Psoas muscle (tissue), 8 donors: Measurements from ENCODE around the gene FLRT2. TPM values are rescaled to one million over a fixed set of nuclear protein-coding genes. Genes with fewer than 3 reads are reported as not detected.
A peak's percentile ranks its signal among the peaks of the same experiment; 100 is the strongest.

ENCODE experiments used
- ATAC-seq, 4 donors: fragments of 200-7000 bp; cut with Tn5 transposase; one replicate each; pipeline ENCODE4 v1.9.1; 2020; ENCODE audit warnings: moderate library complexity in 3 of 4, mild to moderate bottlenecking in 2 of 4
- DNase-seq, 2 donors: peaks; one replicate each; pipeline ENCODE4 v3.0.0-alpha.2; 2020
- H3K27ac ChIP-seq: fragments of 200-600 bp; one replicate; pipeline ENCODE4 v1.8.0; 2022
- H3K27me3 ChIP-seq, 3 donors: fragments of 200-600 bp in 1 of 3; one replicate each; pipeline versions ENCODE4 v1.6.1 to v1.8.0; 2013 to 2022; ENCODE audit warnings: low read length in 2 of 3, mild to moderate bottlenecking in 2 of 3, moderate library complexity in 1 of 3; ENCODE audit not compliant: insufficient read depth in 3 of 3
- H3K36me3 ChIP-seq, 2 donors: fragments of 200-600 bp in 1 of 2; one replicate each; pipeline versions ENCODE4 v1.6.1 to v1.8.0; 2013 to 2022; ENCODE audit warnings: low read depth in 1 of 2, mild to moderate bottlenecking in 1 of 2, moderate library complexity in 1 of 2; ENCODE audit not compliant: insufficient read depth in 1 of 2
- H3K4me1 ChIP-seq: fragments of 200-600 bp; one replicate; pipeline ENCODE4 v1.8.0; 2022
- H3K4me3 ChIP-seq: fragments of 200-600 bp; one replicate; pipeline ENCODE4 v1.8.0; 2022; ENCODE audit warnings: mild to moderate bottlenecking
- H3K9me3 ChIP-seq: fragments of 200-600 bp; one replicate; pipeline ENCODE4 v1.8.0; 2022
- CTCF ChIP-seq: fragments of 200-600 bp; IDR thresholded peaks from one replicate; pipeline ENCODE4 v1.8.0; 2022; ENCODE audit warnings: antibody characterized with exemption
- WGBS, 3 donors: extraction: QIAGEN DNeasy Blood & Tissue Kit; methylation state at CpG; one replicate each; pipeline versions ENCODE4 v1.1.6 to v1.1.7; 2013; 5-methylcytosine and 5-hydroxymethylcytosine counted together
- intact Hi-C, 2 donors: fragments of 100-400 bp; cut with DNase I; formaldehyde crosslinking; loops; one replicate each; pipeline versions ENCODE4 v1.11.0 to v1.14.2; 2022
- polyA plus RNA-seq, 3 donors: library from polyadenylated mRNA; stranded (reverse); fragments of 200-250 nt; gene quantifications; one replicate each; pipeline ENCODE4 v1.2.3, GENCODE V29; 2013
- total RNA-seq, 4 donors: library from RNA; stranded (reverse); fragmentation: NEBNext Ultra II Directional in 2 of 4; extraction: Animal tissue kit (Norgen Biotek cat#: 25700) in 2 of 4; gene quantifications; one replicate each; pipeline versions ENCODE4 v1.2.1 to v1.2.4, GENCODE V29; 2021 to 2023
- donor health status: healthy with polysubstance abuse.
- donor health status: DM: no; HTN: no; CAD: no; lungs with moderate emphysema.
- donor health status: Bipolar disorder and iron deficiency.
- donor health status: healthy.
- donor health status: DM: yes; HTN: yes; CAD: no.
- donor health status: DM: no; HTN: no; CAD: no.
- donor health status: DM: no; HTN: no; CAD: no.
- donor health status: DM: yes; HTN: yes; CAD: no.

Gene FLRT2
- total and polyA plus RNA-seq, 7 donors: 1.3 to 10.2 (median 2.4) TPM

DNA sequence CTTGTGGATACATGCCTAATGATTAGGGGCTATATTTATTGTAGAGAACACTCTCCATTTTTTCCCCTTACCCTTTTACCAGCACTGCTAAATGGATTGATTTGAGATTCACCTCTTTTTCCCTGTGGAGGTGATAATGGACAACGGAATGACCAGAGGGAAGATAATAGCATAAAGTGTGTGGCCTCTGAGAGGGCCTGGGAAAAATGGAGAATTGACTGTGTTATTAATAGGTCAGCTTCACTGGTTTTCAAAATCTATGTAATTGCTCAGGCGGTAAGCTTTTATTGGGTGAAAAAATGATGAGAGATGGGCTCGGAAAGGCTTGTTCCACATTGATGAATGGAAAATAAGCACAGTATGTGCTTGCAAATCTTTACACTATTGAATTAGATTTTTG, 15.8 kb downstream of the FLRT2 start:
- H3K27me3 ChIP-seq: no peaks in the 10 kb centered on the region
- no peaks in the 10 kb centered on the region for H3K4me1 ChIP-seq
- 86 to 90% (median 89%) methylated on average over 3 of the region's 3 CpGs for WGBS, 3 donors
- no peak for TF ChIP-seq CTCF
- no peak overlapping the region for H3K4me3 ChIP-seq
- no peak for ATAC-seq
- intact Hi-C loops: no loop called here
- no peaks in the 10 kb centered on the region for H3K9me3 ChIP-seq
- no peak for DNase-seq
- no peak overlapping the region for H3K27ac ChIP-seq
- H3K36me3 ChIP-seq: no peaks in the 10 kb centered on the region

GRCh38 chr14:85546390-85546789, 16.4 kb downstream of the FLRT2 start:
- no peak for ATAC-seq
- Histone ChIP-seq H3K27ac (no peak overlapping the region), H3K27me3 (no peaks in the 10 kb centered on the region), H3K36me3 (no peaks in the 10 kb centered on the region), H3K4me3 (no peak overlapping the region), H3K9me3 (no peaks in the 10 kb centered on the region), H3K4me1 (no peaks in the 10 kb centered on the region)
- intact Hi-C loops: no loop called here
- TF ChIP-seq CTCF: no peak
- 60 to 88% (median 82%) methylated on average over 3 of the region's 3 CpGs for WGBS, 3 donors
- DNase-seq: no peak

DNA sequence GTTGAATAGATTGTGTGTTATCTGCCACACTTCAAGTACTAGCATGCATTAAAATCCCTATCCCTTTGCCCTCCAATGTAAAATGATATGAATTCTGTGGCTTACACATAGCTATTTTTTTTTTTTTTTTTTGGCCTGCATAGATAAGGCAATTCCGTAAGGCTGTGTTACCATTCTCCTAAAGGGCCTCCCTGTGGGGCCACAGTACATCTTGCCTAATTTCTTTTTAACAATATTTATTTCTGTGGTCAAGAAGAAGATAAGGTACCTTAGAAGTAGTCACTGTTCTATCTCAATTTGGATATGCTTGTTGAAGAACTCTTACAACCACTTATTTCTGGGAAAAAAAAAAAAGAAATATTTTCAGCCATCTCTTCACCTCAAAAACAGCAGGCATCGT, 19.8 kb downstream of the FLRT2 start:
- H3K36me3 ChIP-seq: no peaks in the 10 kb centered on the region
- H3K4me3 ChIP-seq: no peak overlapping the region
- H3K27ac ChIP-seq: no peak overlapping the region
- no peak for TF ChIP-seq CTCF
- H3K27me3 ChIP-seq: no peaks in the 10 kb centered on the region
- intact Hi-C loops: no loop called here
- no peak for DNase-seq
- no peak for ATAC-seq
- no peaks in the 10 kb centered on the region for H3K9me3 ChIP-seq
- WGBS, 3 donors: 79 to 84% (median 80%) methylated on average over 2 of the region's 2 CpGs
- no peaks in the 10 kb centered on the region for H3K4me1 ChIP-seq

GRCh38 chr14:85554106-85554505, 24.2 kb downstream of the FLRT2 start:
- Histone ChIP-seq H3K4me3 (no peak overlapping the region), H3K9me3 (no peaks in the 10 kb centered on the region), H3K36me3 (no peaks in the 10 kb centered on the region), H3K4me1 (no peaks in the 10 kb centered on the region), H3K27me3 (no peaks in the 10 kb centered on the region), H3K27ac (no peak overlapping the region)
- ATAC-seq (no peak), DNase-seq (no peak)
- no peak for TF ChIP-seq CTCF
- 65 to 76% (median 75%) methylated on average over 3 of the region's 3 CpGs for WGBS, 3 donors
- intact Hi-C loops: no loop called here

GRCh38 chr14:85556267-85556666, 26.3 kb downstream of the FLRT2 start:
- Histone ChIP-seq H3K4me1 (no peaks in the 10 kb centered on the region), H3K36me3 (no peaks in the 10 kb centered on the region), H3K4me3 (no peak overlapping the region), H3K9me3 (no peaks in the 10 kb centered on the region), H3K27ac (peak overlapping the region; percentile 14), H3K27me3 (no peaks in the 10 kb centered on the region)
- ATAC-seq (peak in 1 of 4 donors; percentile 54), DNase-seq (no peak)
- TF ChIP-seq CTCF: no peak
- intact Hi-C loops: no loop called here
- 83 to 92% (median 92%) methylated on average over 1 of the region's 1 CpG for WGBS, 3 donors
